ENCODE measurements around the gene KLHL1.
A peak's percentile ranks its signal among the peaks of the same experiment; 100 is the strongest.

KLHL1 gene

GRCh38 chr13:69751259-69751658 lies 357.0 kb downstream of the KLHL1 start:
- no peaks in the 10 kb centered on the region for H3K36me3 Mint-ChIP-seq (ENCODE audit: low read depth)
- H3K27ac Mint-ChIP-seq, result no peak overlapping the region
- H3K27me3 Mint-ChIP-seq (ENCODE audit: low read depth, poor library complexity), result no peaks in the 10 kb centered on the region
- peaks cover 7% of the 10 kb centered on the region for H3K4me1 Mint-ChIP-seq
- DNase-seq, result no peak
- TF ChIP-seq CTCF (IDR thresholded peaks at IDR 0.05), result no peak
- H3K4me3 Mint-ChIP-seq, result no peak overlapping the region
- H3K9me3 Mint-ChIP-seq, result peaks cover 3% of the 10 kb centered on the region

- H3K4me1 Mint-ChIP-seq, result peaks cover 5% of the 10 kb centered on the region
- H3K4me3 Mint-ChIP-seq, result no peak overlapping the region
- no peak for TF ChIP-seq CTCF (IDR thresholded peaks at IDR 0.05)
- peaks cover 3% of the 10 kb centered on the region for H3K27me3 Mint-ChIP-seq (ENCODE audit: low read depth, poor library complexity)
- no peak overlapping the region for H3K27ac Mint-ChIP-seq
- H3K9me3 Mint-ChIP-seq, result no peaks in the 10 kb centered on the region
- DNase-seq, result peak; percentile 14
- no peaks in the 10 kb centered on the region for H3K36me3 Mint-ChIP-seq (ENCODE audit: low read depth)
Observed at GRCh38 chr13:69737129-69737935, 370.9 kb downstream of the KLHL1 start.

GRCh38 chr13:69721631-69722030 lies 386.6 kb downstream of the KLHL1 start:
- Mint-ChIP-seq H3K4me3 (no peak overlapping the region), H3K27ac (no peak overlapping the region), H3K9me3 (no peaks in the 10 kb centered on the region), H3K4me1 (no peaks in the 10 kb centered on the region), H3K27me3 (ENCODE audit: low read depth, poor library complexity) (no peaks in the 10 kb centered on the region), H3K36me3 (ENCODE audit: low read depth) (no peaks in the 10 kb centered on the region)
- no peak for TF ChIP-seq CTCF (IDR thresholded peaks at IDR 0.05)
- DNase-seq, result no peak

GRCh38 chr13:69720278-69720983 lies 387.8 kb downstream of the KLHL1 start:
- Mint-ChIP-seq H3K4me3 (no peak overlapping the region), H3K27ac (no peak overlapping the region), H3K27me3 (ENCODE audit: low read depth, poor library complexity) (no peaks in the 10 kb centered on the region)

GRCh38 chr13:69706807-69707206 lies 401.4 kb downstream of the KLHL1 start:
- H3K4me3 Mint-ChIP-seq, result no peak overlapping the region
- no peaks in the 10 kb centered on the region for H3K9me3 Mint-ChIP-seq
- H3K36me3 Mint-ChIP-seq (ENCODE audit: low read depth), result no peaks in the 10 kb centered on the region
- no peak for TF ChIP-seq CTCF (IDR thresholded peaks at IDR 0.05)
- DNase-seq, result no peak
- H3K4me1 Mint-ChIP-seq, result peaks cover 6% of the 10 kb centered on the region
- no peak overlapping the region for H3K27ac Mint-ChIP-seq
- no peaks in the 10 kb centered on the region for H3K27me3 Mint-ChIP-seq (ENCODE audit: low read depth, poor library complexity)

More at GRCh38 chr13:69720278-69720983, 387.8 kb downstream of the KLHL1 start:
- no peak for DNase-seq
- Mint-ChIP-seq H3K9me3 (no peaks in the 10 kb centered on the region), H3K4me1 (no peaks in the 10 kb centered on the region), H3K36me3 (ENCODE audit: low read depth) (no peaks in the 10 kb centered on the region)
- no peak for TF ChIP-seq CTCF (IDR thresholded peaks at IDR 0.05)

All from nephron progenitor cell (in vitro differentiated cells).